Thyroid gland (tissue), 4 donors: Measurements from ENCODE around the gene GMFB. TPM values are rescaled to one million over a fixed set of nuclear protein-coding genes. Genes with fewer than 3 reads are reported as not detected.

Experiments
- DNase-seq, 2 donors: peaks; one replicate each; pipeline ENCODE4 v3.0.0-alpha.2; 2019
- H3K27ac ChIP-seq, 3 donors: fragments of 200-600 bp; sonication (generic); 1 replicate in 2 of 3; 2 replicates in 1 of 3; pipeline ENCODE4 v1.5.1; 2016 to 2019; ENCODE audit warnings: mild to moderate bottlenecking in 1 of 3, moderate library complexity in 1 of 3
- H3K27me3 ChIP-seq: fragments of 200-600 bp; sonication (generic); one replicate; pipeline ENCODE4 v1.5.1; 2019
- H3K36me3 ChIP-seq, 2 donors: fragments of 200-600 bp; sonication (generic); one replicate each; pipeline ENCODE4 v1.5.1; 2016 to 2019
- H3K4me1 ChIP-seq, 2 donors: fragments of 200-600 bp; sonication (generic); one replicate each; pipeline ENCODE4 v1.5.1; 2017 to 2019
- H3K4me3 ChIP-seq, 3 donors: fragments of 200-600 bp; sonication (generic); replicated peaks in 1 of 3; 1 replicate in 2 of 3; 2 replicates in 1 of 3; pipeline ENCODE4 v1.5.1; 2016; ENCODE audit warnings: mild to moderate bottlenecking in 1 of 3
- H3K9me3 ChIP-seq: fragments of 200-600 bp; sonication (generic); one replicate; pipeline ENCODE4 v1.5.1; 2017
- POLR2A ChIP-seq, 2 donors: fragments of 450-650 bp; IDR thresholded peaks; one replicate each; pipeline ENCODE4 v1.6.1; 2017; ENCODE audit warnings: antibody characterized with exemption in 2 of 2, mild to moderate bottlenecking in 2 of 2, moderate library complexity in 1 of 2
- WGBS, 2 donors: methylation state at CpG; one replicate each; pipeline ENCODE4 v1.1.5; 2017; 5-methylcytosine and 5-hydroxymethylcytosine counted together
- intact Hi-C: fragments of 100-400 bp; cut with DNase I; formaldehyde crosslinking; loops from one replicate; pipeline ENCODE4 v1.15.1; 2023
- total RNA-seq, 4 donors: library from RNA; depleted of rRNA; stranded (reverse); fragments of >200 nt; gene quantifications; one replicate each; pipeline ENCODE4 v1.2.3, GENCODE V29; 2016
- TF ChIP-seq, protein P1 (sequence below), 6 experiments: fragments of 200-600 bp in 3 of 6; fragments of 450-650 bp in 3 of 6; sonication (generic) in 3 of 6; IDR thresholded peaks; one replicate each; pipeline ENCODE4 v1.5.1; 2016 to 2019; ENCODE audit warnings: antibody characterized with exemption in 6 of 6, mild to moderate bottlenecking in 2 of 6, inconsistent platforms in 1 of 6, moderate library complexity in 1 of 6

The GMFB gene
- total RNA-seq, result 10 to 100 TPM; 43.9 to 73.1 (median 57.4) TPM

DNA sequence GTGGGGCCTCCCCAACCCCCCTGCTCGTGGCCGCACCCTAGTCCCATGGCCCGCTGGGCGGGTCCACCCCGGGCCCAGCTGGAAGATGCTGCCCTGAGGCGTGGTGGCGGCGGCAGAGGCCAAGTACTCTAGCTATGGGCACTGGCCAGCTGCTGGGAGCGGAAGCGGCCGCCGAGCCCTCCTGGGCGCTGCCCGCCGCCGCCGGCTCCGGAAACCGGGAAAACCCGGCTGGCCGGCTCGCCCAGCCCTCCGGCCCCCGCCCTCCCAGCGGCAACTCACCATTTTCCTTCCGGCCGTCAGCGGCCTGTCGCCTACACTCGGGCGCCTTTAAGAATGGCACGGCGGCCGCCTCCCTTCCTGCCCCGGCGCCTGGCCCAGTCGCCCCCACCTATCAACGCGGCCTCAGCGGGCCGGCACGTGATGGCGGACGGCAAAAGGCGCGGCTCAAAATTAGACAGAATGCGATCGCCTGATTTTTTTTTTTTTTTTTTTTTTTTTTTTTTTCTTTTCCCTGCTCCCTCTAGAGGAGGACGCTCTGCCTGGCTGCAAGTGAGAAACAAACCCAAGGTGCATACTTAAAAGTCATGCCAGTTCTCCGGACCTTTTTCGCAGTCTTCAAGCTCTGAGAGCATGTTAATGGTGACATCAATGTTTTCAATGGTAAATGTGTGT is at the start of gene GMFB:
TSS of gene GMFB (minus strand) at position 335 of the 672 bp plus-strand sequence. CDS start at position 282, 53 bp downstream.
- Histone ChIP-seq H3K27me3 (no peaks in the 10 kb centered on the region), H3K36me3 (no peaks in the 10 kb centered on the region), H3K27ac (peak within 1 kb of the TSS; percentile 79 to 97 (median 85)), H3K4me3 (peak within 1 kb of the TSS; percentile 27 to 90 (median 34)), H3K4me1 (peaks cover 16 to 20% of the 10 kb centered on the region in 2 donors), H3K9me3 (no peaks in the 10 kb centered on the region)
- peak in 1 of 2 donors; percentile 72 for TF ChIP-seq POLR2A (IDR thresholded peaks at IDR 0.05)
- TF ChIP-seq, protein P1, sequence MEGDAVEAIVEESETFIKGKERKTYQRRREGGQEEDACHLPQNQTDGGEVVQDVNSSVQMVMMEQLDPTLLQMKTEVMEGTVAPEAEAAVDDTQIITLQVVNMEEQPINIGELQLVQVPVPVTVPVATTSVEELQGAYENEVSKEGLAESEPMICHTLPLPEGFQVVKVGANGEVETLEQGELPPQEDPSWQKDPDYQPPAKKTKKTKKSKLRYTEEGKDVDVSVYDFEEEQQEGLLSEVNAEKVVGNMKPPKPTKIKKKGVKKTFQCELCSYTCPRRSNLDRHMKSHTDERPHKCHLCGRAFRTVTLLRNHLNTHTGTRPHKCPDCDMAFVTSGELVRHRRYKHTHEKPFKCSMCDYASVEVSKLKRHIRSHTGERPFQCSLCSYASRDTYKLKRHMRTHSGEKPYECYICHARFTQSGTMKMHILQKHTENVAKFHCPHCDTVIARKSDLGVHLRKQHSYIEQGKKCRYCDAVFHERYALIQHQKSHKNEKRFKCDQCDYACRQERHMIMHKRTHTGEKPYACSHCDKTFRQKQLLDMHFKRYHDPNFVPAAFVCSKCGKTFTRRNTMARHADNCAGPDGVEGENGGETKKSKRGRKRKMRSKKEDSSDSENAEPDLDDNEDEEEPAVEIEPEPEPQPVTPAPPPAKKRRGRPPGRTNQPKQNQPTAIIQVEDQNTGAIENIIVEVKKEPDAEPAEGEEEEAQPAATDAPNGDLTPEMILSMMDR (IDR thresholded peaks at IDR 0.05), result peak in 3 of 6 experiments; percentile 20 to 51 (median 34)
- DNase-seq, result peak; percentile 92 to 93
- WGBS, 2 donors, result 0% methylated on average over 26 to 28 of the region's 51 CpGs
- intact Hi-C loops, result no loop called here

DNA sequence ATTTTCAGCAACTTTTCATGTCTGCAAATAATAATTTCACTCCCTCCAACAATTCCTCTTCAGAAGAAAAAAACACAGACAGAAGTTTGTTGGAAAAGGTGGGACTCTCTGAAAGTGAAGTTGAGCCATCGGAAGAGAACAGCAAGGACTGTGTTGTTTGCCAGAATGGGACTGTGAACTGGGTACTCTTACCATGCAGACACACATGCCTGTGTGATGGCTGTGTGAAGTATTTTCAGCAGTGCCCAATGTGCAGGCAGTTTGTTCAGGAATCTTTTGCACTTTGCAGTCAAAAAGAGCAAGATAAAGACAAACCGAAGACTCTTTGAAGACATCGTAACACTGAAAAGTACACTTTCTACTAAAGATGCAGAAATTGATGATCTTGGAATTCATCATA is 49.3 kb upstream of the GMFB start:
- H3K27me3 ChIP-seq, result no peaks in the 10 kb centered on the region
- WGBS, 2 donors, result 94 to 96% methylated on average over 3 of the region's 3 CpGs
- peaks cover 0 to 11% of the 10 kb centered on the region in 2 donors for H3K36me3 ChIP-seq
- intact Hi-C loops, result no loop called here
- DNase-seq, result no peak
- no peak overlapping the region for H3K4me3 ChIP-seq
- no peaks in the 10 kb centered on the region for H3K9me3 ChIP-seq
- no peak for TF ChIP-seq POLR2A (IDR thresholded peaks at IDR 0.05)
- no peak overlapping the region for H3K27ac ChIP-seq
- no peaks in the 10 kb centered on the region for H3K4me1 ChIP-seq

DNA sequence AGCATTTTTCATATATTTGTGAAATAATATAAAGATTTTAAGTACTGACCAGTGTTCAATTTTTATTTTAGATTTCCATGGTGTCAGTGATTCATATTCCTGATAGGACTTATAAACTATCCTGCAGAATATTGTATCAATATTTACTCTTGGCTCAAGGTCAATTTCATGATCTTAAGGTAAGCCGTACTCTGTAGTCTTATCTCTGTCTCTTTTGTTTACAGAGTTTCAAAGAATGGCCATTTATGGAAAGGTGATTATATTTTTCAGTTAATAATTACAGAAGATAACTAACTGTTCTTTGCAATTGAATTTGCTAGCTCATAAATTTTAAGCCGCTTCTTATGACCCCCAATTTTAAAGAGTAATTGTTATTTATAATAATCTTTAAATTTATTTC is 48.9 kb upstream of the GMFB start:
- Histone ChIP-seq H3K4me1 (no peaks in the 10 kb centered on the region), H3K27me3 (no peaks in the 10 kb centered on the region), H3K9me3 (no peaks in the 10 kb centered on the region), H3K36me3 (peaks cover 0 to 11% of the 10 kb centered on the region in 2 donors), H3K27ac (no peak overlapping the region), H3K4me3 (no peak overlapping the region)
- intact Hi-C loops, result no loop called here
- no peak for DNase-seq
- WGBS, 2 donors, result 96 to 97% methylated on average over 2 of the region's 2 CpGs
- TF ChIP-seq, protein P1 (IDR thresholded peaks at IDR 0.05), result no peak
- TF ChIP-seq POLR2A (IDR thresholded peaks at IDR 0.05), result no peak

DNA sequence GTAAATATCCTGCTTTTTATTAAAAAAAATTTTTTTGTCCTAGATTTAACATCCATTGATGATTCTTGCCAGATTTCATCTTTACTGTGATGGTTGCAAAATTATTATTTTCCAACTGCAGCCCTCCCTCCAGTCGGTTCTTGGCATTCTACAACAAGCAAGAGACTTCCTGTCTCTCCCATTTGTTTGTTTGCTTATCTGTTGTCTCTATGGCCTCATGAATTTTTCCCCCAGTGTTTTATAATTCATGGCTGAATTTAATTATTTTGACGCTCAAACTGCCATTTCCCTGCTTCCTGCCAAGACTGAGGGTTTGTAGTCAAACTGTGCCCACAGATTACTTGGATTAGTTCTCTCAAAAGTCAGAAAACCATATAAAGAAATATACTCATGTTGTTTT is 46.9 kb upstream of the GMFB start:
- no peak overlapping the region for H3K4me3 ChIP-seq
- H3K27ac ChIP-seq, result no peak overlapping the region
- H3K9me3 ChIP-seq, result no peaks in the 10 kb centered on the region
- peaks cover 0 to 11% of the 10 kb centered on the region in 2 donors for H3K36me3 ChIP-seq
- 66 to 67% methylated on average over 2 of the region's 2 CpGs for WGBS, 2 donors
- intact Hi-C loops, result no loop called here
- no peak for DNase-seq
- no peaks in the 10 kb centered on the region for H3K4me1 ChIP-seq
- TF ChIP-seq, protein P1 (IDR thresholded peaks at IDR 0.05), result no peak
- TF ChIP-seq POLR2A (IDR thresholded peaks at IDR 0.05), result no peak
- H3K27me3 ChIP-seq, result no peaks in the 10 kb centered on the region

DNA sequence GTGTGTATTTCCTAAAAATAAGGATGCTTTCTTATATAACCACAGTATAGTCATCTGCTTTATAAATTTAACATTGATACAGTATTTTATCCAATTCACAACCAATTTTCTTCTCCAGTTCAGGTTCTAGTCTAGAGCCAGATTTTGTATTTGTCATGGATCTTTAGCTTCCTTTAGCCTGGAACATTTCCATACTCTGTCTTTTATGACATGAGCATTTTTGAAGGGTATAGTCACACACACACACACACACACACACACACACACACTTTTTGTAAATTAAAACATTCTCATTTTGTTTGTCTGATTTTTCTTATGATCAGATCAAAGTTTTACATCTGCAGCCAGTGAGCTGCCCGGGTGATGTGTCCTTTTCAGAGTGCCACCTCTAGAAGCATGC is 46.3 kb upstream of the GMFB start:
- Histone ChIP-seq H3K4me1 (no peaks in the 10 kb centered on the region), H3K9me3 (no peaks in the 10 kb centered on the region), H3K4me3 (no peak overlapping the region), H3K36me3 (peaks cover 0 to 11% of the 10 kb centered on the region in 2 donors), H3K27me3 (no peaks in the 10 kb centered on the region), H3K27ac (no peak overlapping the region)
- 86 to 95% methylated on average over 1 of the region's 1 CpG for WGBS, 2 donors
- TF ChIP-seq, protein P1 (IDR thresholded peaks at IDR 0.05), result no peak
- no peak for TF ChIP-seq POLR2A (IDR thresholded peaks at IDR 0.05)
- DNase-seq, result no peak
- intact Hi-C loops, result no loop called here
